Uterus (tissue), 4 donors: ENCODE results near the gene GRIK3. TPM values are rescaled to one million over a fixed set of nuclear protein-coding genes. Genes with fewer than 3 reads are reported as not detected.

ENCODE experiments used
- DNase-seq, 2 donors: peaks; one replicate each; pipeline ENCODE4 v3.0.0-alpha.2; 2019 to 2020
- H3K27ac ChIP-seq, 2 donors: fragments of 200-600 bp; sonication (generic); 1 replicate in 1 of 2; 2 replicates in 1 of 2; pipeline ENCODE4 v1.5.1; 2016 to 2018
- H3K27me3 ChIP-seq, 2 donors: fragments of 200-600 bp; sonication (generic); one replicate each; pipeline ENCODE4 v1.5.1; 2018 to 2019; ENCODE audit warnings: control low read depth in 1 of 2
- H3K36me3 ChIP-seq, 2 donors: fragments of 200-600 bp; sonication (generic); one replicate each; pipeline ENCODE4 v1.5.1; 2019; ENCODE audit warnings: control low read depth in 1 of 2
- H3K4me1 ChIP-seq, 2 donors: fragments of 200-600 bp; sonication (generic); one replicate each; pipeline ENCODE4 v1.5.1; 2018 to 2019; ENCODE audit warnings: control low read depth in 1 of 2
- H3K4me3 ChIP-seq, 2 donors: fragments of 200-600 bp; sonication (generic); 1 replicate in 1 of 2; 2 replicates in 1 of 2; pipeline ENCODE4 v1.5.1; 2018 to 2019; ENCODE audit warnings: mild to moderate bottlenecking in 1 of 2
- H3K9me3 ChIP-seq, 2 donors: fragments of 200-600 bp; sonication (generic); one replicate each; pipeline ENCODE4 v1.5.1; 2019; ENCODE audit warnings: control low read depth in 1 of 2
- CTCF ChIP-seq, 4 experiments: fragments of 200-600 bp in 2 of 4; fragments of 450-650 bp in 2 of 4; sonication (generic) in 2 of 4; IDR thresholded peaks; one replicate each; pipeline ENCODE4 v1.5.1; 2016 to 2019; ENCODE audit warnings: antibody characterized with exemption in 4 of 4, mild to moderate bottlenecking in 2 of 4, moderate library complexity in 1 of 4
- POLR2A ChIP-seq, 2 donors: fragments of 450-650 bp; IDR thresholded peaks; one replicate each; pipeline ENCODE4 v1.6.1; 2016; ENCODE audit warnings: antibody characterized with exemption in 2 of 2, mild to moderate bottlenecking in 1 of 2, moderate library complexity in 1 of 2
- intact Hi-C: fragments of 100-400 bp; cut with DNase I; formaldehyde crosslinking; loops from one replicate; pipeline ENCODE4 v1.15.1; 2023; ENCODE audit warnings: low total_unique reads
- total RNA-seq, 4 donors: library from RNA; depleted of rRNA in 3 of 4; stranded (reverse); fragments of >200 nt in 3 of 4; gene quantifications; one replicate each; pipeline versions ENCODE4 v1.1.0 to v1.2.4, GENCODE V29; 2014 to 2023
- donor health status: DM: yes; HTN: yes; CAD: no.

GRIK3 gene
- total RNA-seq, 4 donors from 2014 or later, result 0.52 to 1.6 TPM; not detected in 2

GRCh38 chr1:37010011-37010410 lies 24.3 kb downstream of the GRIK3 start:
- H3K27me3 ChIP-seq, result no peaks in the 10 kb centered on the region
- no peak overlapping the region for H3K4me3 ChIP-seq
- TF ChIP-seq POLR2A (IDR thresholded peaks at IDR 0.05) (no peak), CTCF (IDR thresholded peaks at IDR 0.05) (no peak)
- no peak for DNase-seq
- no peak overlapping the region for H3K27ac ChIP-seq
- H3K36me3 ChIP-seq, result no peaks in the 10 kb centered on the region
- intact Hi-C loops, result no loop called here
- H3K9me3 ChIP-seq, result no peaks in the 10 kb centered on the region
- H3K4me1 ChIP-seq, result no peaks in the 10 kb centered on the region

- no peak overlapping the region for H3K4me3 ChIP-seq
- H3K9me3 ChIP-seq, result no peaks in the 10 kb centered on the region
- H3K27ac ChIP-seq, result no peak overlapping the region
- DNase-seq, result no peak
- no peaks in the 10 kb centered on the region for H3K4me1 ChIP-seq
- no peak for TF ChIP-seq CTCF (IDR thresholded peaks at IDR 0.05)
- TF ChIP-seq POLR2A (IDR thresholded peaks at IDR 0.05), result no peak
- intact Hi-C loops, result no loop called here
- no peaks in the 10 kb centered on the region for H3K27me3 ChIP-seq
- no peaks in the 10 kb centered on the region for H3K36me3 ChIP-seq
Observed at GRCh38 chr1:37009521-37009920, 24.8 kb downstream of the GRIK3 start.

- intact Hi-C loops, result no loop called here
- no peak overlapping the region for H3K4me3 ChIP-seq
- no peak overlapping the region for H3K27ac ChIP-seq
- no peaks in the 10 kb centered on the region for H3K9me3 ChIP-seq
- no peaks in the 10 kb centered on the region for H3K27me3 ChIP-seq
- no peaks in the 10 kb centered on the region for H3K36me3 ChIP-seq
- H3K4me1 ChIP-seq, result no peaks in the 10 kb centered on the region
- TF ChIP-seq POLR2A (IDR thresholded peaks at IDR 0.05) (no peak), CTCF (IDR thresholded peaks at IDR 0.05) (no peak)
- DNase-seq, result no peak
Observed at GRCh38 chr1:37006132-37006868, 28.0 kb downstream of the GRIK3 start.

- no peak for DNase-seq
- TF ChIP-seq POLR2A (IDR thresholded peaks at IDR 0.05), result no peak
- TF ChIP-seq CTCF (IDR thresholded peaks at IDR 0.05), result no peak
Observed at GRCh38 chr1:37002898-37003297, 31.4 kb downstream of the GRIK3 start.

GRCh38 chr1:37001703-37002102 lies 32.6 kb downstream of the GRIK3 start:
- DNase-seq, result no peak
- Histone ChIP-seq H3K27ac (no peak overlapping the region), H3K36me3 (no peaks in the 10 kb centered on the region), H3K9me3 (no peaks in the 10 kb centered on the region), H3K27me3 (no peaks in the 10 kb centered on the region), H3K4me1 (no peaks in the 10 kb centered on the region), H3K4me3 (no peak overlapping the region)
- no peak for TF ChIP-seq POLR2A (IDR thresholded peaks at IDR 0.05)
- no peak for TF ChIP-seq CTCF (IDR thresholded peaks at IDR 0.05)
- intact Hi-C loops, result no loop called here

More at GRCh38 chr1:37002898-37003297, 31.4 kb downstream of the GRIK3 start:
- no peak overlapping the region for H3K27ac ChIP-seq
- H3K4me3 ChIP-seq, result no peak overlapping the region
- no peaks in the 10 kb centered on the region for H3K27me3 ChIP-seq
- intact Hi-C loops, result no loop called here
- H3K9me3 ChIP-seq, result no peaks in the 10 kb centered on the region
- no peaks in the 10 kb centered on the region for H3K36me3 ChIP-seq
- no peaks in the 10 kb centered on the region for H3K4me1 ChIP-seq
